Measurements from ENCODE around the gene CRP. TPM values are rescaled to one million over a fixed set of nuclear protein-coding genes. Genes with fewer than 3 reads are reported as not detected.
"Not testable (repeated sequence)": the region's sequence is repeated elsewhere in the genome, so short reads cannot be mapped to it uniquely, and the experiment has no call there.

The CRP gene
- total RNA-seq, 2 experiments from 2014 or later, result not detected

DNA sequence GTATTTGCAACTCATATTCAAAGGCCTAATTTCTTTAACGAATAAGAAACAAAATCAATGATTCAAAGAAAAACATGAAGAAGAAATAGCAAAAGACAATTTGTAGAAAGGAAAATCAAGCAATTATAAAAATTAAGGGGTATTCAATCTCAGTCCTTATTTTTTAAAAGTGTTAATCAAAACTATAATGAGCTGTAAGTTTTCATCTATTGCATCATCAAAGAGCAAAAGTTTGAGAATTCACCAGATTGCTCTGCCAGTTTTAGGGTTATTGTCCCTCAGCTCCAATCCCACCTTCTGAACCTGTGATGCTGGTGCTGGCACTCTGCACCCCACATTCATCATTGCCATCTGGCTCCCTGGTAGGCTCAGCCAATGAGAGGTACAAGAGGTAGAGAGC lies 42.0 kb downstream of the CRP start:
- POLR2A ChIA-PET; H3K27ac Mint-ChIP-seq; H3K4me3 Mint-ChIP-seq; H3K36me3 Mint-ChIP-seq; H3K27me3 Mint-ChIP-seq; ATAC-seq (ENCODE audit: low read depth); DNase-seq; H3K9me3 Mint-ChIP-seq; H3K4me1 Mint-ChIP-seq: not testable (repeated sequence)

DNA sequence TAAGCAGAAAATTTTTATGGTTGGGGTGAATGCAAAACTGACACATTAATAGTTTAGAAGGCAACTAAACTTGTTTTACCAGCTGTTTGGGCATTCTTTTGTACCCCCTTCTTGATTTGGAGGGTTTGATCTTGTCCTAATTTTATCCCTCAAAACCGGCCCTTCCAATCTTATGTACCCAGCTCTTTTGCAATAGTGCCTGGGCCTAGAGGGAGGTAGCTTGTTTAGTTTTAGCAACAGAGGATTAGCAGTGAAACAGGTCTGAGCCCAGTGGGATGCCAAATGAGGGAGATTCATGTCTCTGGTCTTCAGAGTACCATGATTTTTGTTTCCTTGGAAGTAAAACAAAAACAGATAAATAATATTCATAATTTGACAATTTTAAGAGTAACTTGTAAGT lies 45.1 kb downstream of the CRP start:
- H3K27ac Mint-ChIP-seq, result no peak overlapping the region
- ATAC-seq (ENCODE audit: low read depth) (no peak), DNase-seq (no peak)
- peaks cover 3% of the 10 kb centered on the region for H3K27me3 Mint-ChIP-seq
- H3K4me1 Mint-ChIP-seq, result no peaks in the 10 kb centered on the region
- POLR2A ChIA-PET, result no interaction called here
- no peaks in the 10 kb centered on the region for H3K9me3 Mint-ChIP-seq
- no peak overlapping the region for H3K4me3 Mint-ChIP-seq
- no peaks in the 10 kb centered on the region for H3K36me3 Mint-ChIP-seq

DNA sequence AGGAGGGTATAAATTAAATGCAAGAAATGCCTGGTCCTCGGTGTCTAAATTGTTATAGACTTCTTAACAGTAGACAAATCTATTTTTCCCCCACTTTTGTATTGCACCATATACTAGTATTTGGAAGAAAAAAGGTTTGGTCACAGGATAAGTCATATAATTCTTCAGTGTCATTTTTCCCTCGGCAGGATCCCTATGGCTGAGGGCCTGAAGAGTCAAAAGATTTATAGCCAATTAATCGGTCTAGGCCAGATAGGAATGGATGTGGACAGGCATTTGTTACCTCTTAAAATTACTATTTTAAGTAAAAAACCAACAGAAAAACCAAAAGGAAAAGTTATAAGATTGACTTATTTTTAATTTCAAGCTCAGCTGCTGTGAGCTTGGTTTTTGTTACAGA lies 45.6 kb downstream of the CRP start:
- ATAC-seq (ENCODE audit: low read depth) (no peak), DNase-seq (no peak)
- H3K4me1 Mint-ChIP-seq, result no peaks in the 10 kb centered on the region
- H3K4me3 Mint-ChIP-seq, result no peak overlapping the region
- H3K27ac Mint-ChIP-seq, result no peak overlapping the region
- POLR2A ChIA-PET, result no interaction called here
- H3K36me3 Mint-ChIP-seq, result no peaks in the 10 kb centered on the region
- no peaks in the 10 kb centered on the region for H3K9me3 Mint-ChIP-seq
- no peaks in the 10 kb centered on the region for H3K27me3 Mint-ChIP-seq

DNA sequence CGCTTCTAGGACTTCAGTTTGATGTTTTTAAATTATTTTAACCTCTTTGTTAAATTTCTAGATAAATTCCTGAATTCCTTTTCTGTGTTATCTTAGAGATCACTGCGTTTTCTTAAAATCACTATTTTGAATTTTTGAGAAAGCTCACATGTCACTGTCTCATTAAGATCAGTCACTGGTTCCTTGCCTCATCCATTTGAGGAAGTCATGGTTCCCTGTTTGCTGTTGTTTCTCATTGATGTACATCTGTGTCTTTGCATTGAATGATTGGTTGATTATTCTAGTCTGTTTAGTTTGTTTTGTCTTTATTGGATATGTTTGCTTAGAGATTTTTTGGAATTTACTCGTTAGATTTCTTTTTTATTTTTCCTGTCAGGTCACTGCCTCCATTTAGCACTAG lies 50.1 kb downstream of the CRP start:
- Mint-ChIP-seq H3K27ac (no peak overlapping the region), H3K36me3 (no peaks in the 10 kb centered on the region), H3K9me3 (no peaks in the 10 kb centered on the region), H3K4me3 (no peak overlapping the region), H3K27me3 (peaks cover 5% of the 10 kb centered on the region), H3K4me1 (no peaks in the 10 kb centered on the region)
- DNase-seq (no peak), ATAC-seq (ENCODE audit: low read depth) (no peak)
- POLR2A ChIA-PET, result no interaction called here

DNA sequence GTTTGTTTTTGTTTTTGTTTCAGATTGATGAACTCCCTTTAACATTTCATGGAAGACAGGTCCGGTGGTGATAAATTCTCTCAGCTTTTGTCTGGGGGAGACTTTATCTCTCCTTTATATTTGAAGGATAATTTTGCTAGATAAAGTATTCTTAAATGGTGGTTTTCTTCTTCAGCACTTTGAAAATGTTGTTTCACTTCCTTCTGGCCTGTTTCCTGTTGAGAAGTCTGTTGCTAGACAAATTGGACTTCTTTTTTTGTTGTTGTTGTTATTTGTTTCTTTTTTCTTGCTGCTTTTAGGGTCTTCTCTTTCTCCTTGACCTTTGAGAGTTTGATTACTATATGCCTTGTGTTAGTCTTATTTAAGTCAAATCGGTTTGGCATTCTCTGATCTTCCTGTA lies 50.8 kb downstream of the CRP start:
- DNase-seq (no peak), ATAC-seq (ENCODE audit: low read depth) (no peak)
- POLR2A ChIA-PET, result no interaction called here
- Mint-ChIP-seq H3K27me3 (peaks cover 6% of the 10 kb centered on the region), H3K27ac (no peak overlapping the region), H3K4me1 (no peaks in the 10 kb centered on the region), H3K9me3 (no peaks in the 10 kb centered on the region), H3K4me3 (no peak overlapping the region), H3K36me3 (no peaks in the 10 kb centered on the region)

Other genes starting within 250 kb of the CRP start
- gene OR10J5, start 178.6 kb downstream of the CRP start, total RNA-seq, result not detected
- not detected for gene APCS, start 126.8 kb downstream of the CRP start, total RNA-seq
- 10 to 100 TPM; 20.1 to 22.2 TPM for gene DUSP23, start 66.4 kb upstream of the CRP start, total RNA-seq
- 1 to 10 TPM; 6.0 to 7.3 TPM for gene FCRL6, start 87.8 kb upstream of the CRP start, total RNA-seq
- gene SLAMF8, start 112.3 kb upstream of the CRP start, total RNA-seq, result 1 to 10 TPM; 1.1 to 1.8 TPM
- not detected for gene VSIG8, start 148.1 kb upstream of the CRP start, total RNA-seq
- gene CFAP45, start 185.6 kb upstream of the CRP start, total RNA-seq, result 1 to 10 TPM; 1.3 to 1.6 TPM
- gene TAGLN2, start 210.9 kb upstream of the CRP start, total RNA-seq, result 100 to 1,000 TPM; 384 to 388 TPM
- not detected for gene IGSF9, start 231.0 kb upstream of the CRP start, total RNA-seq
- not detected for gene SLAMF9, start 239.6 kb upstream of the CRP start, total RNA-seq

Measured in activated naive CD8-positive, alpha-beta T cell treated with anti-CD3 and anti-CD28 coated beads, Interleukin-2, amount 10 ng/mL, durations not matched to agents 7 days and 5 days (primary cell).